SU-DHL-6 (cell line): ENCODE measurements around the gene DAPK1.

Source experiments
- H2AFZ ChIP-seq: fragments of 200-600 bp; sonication (generic); 2 replicates; pipeline ENCODE4 v1.6.1; 2014; ENCODE audit warnings: low read depth, mild to moderate bottlenecking, moderate library complexity, mixed read lengths, antibody characterized with exemption, low read length; ENCODE audit not compliant: severe bottlenecking
- H3F3A ChIP-seq: fragments of 200-600 bp; shearing (Covaris generic); 2 replicates; pipeline ENCODE4 v1.6.0; 2016; ENCODE audit warnings: antibody characterized with exemption, mild to moderate bottlenecking; ENCODE audit not compliant: insufficient read depth
- H3K27ac ChIP-seq: fragments of 200-600 bp; sonication (generic); 2 replicates; pipeline ENCODE4 v1.5.1; 2016; ENCODE audit warnings: low read depth, mild to moderate bottlenecking, low read length, moderate library complexity, mixed read lengths
- H3K27me3 ChIP-seq: fragments of 200-600 bp; sonication (generic), shearing (Covaris generic); 2 replicates; pipeline ENCODE4 v1.6.0; 2014; ENCODE audit warnings: mild to moderate bottlenecking, low read length
- H3K36me3 ChIP-seq: fragments of 200-600 bp; sonication (generic); 2 replicates; pipeline ENCODE4 v1.6.1; 2014; ENCODE audit warnings: mild to moderate bottlenecking, low read length, mixed read lengths
- H3K4me2 ChIP-seq: fragments of 300-600, 200-600 bp; shearing (Covaris generic), sonication (generic); 2 replicates; pipeline ENCODE4 v1.6.0; 2014; ENCODE audit warnings: low read length, low read depth, mild to moderate bottlenecking; ENCODE audit not compliant: poor library complexity, severe bottlenecking
- H3K4me3 ChIP-seq: fragments of 200-600 bp; sonication (generic); 2 replicates; pipeline ENCODE4 v1.5.1; 2014; ENCODE audit warnings: antibody characterized with exemption, low read length, mild to moderate bottlenecking, mixed read lengths; ENCODE audit not compliant: insufficient read depth, poor library complexity, severe bottlenecking
- H3K79me2 ChIP-seq: fragments of 200-600 bp; sonication (generic); 2 replicates; pipeline ENCODE4 v1.6.1; 2014; ENCODE audit warnings: mild to moderate bottlenecking, low read length, moderate library complexity; ENCODE audit not compliant: insufficient read depth
- H3K9ac ChIP-seq: fragments of 200-600 bp; sonication (generic); 2 replicates; pipeline ENCODE4 v1.7.0; 2014; ENCODE audit warnings: mild to moderate bottlenecking, low read length
- H3K9me2 ChIP-seq: fragments of 200-600 bp; sonication (generic); replicated peaks from 2 replicates; pipeline ENCODE4 v1.6.1; 2014; ENCODE audit warnings: low read length; ENCODE audit not compliant: insufficient read depth
- H3K9me3 ChIP-seq: fragments of 200-600 bp; sonication (generic); 2 replicates; pipeline ENCODE4 v1.6.1; 2014; ENCODE audit warnings: low read length, mixed read lengths; ENCODE audit not compliant: insufficient read depth
- H4K20me1 ChIP-seq: fragments of 200-600 bp; sonication (generic); 2 replicates; pipeline ENCODE4 v1.6.1; 2014; ENCODE audit warnings: low read depth, mild to moderate bottlenecking, antibody characterized with exemption, low read length, moderate library complexity, mixed read lengths
- EZH2phosphoT487 ChIP-seq: fragments of 200-600 bp; sonication (generic), shearing (Covaris generic); conservative IDR thresholded peaks from 2 replicates; pipeline ENCODE4 v1.6.1; 2018; ENCODE audit warnings: mild to moderate bottlenecking, antibody characterized with exemption, low read length, moderate library complexity, mixed read lengths
- TF ChIP-seq, protein P1 (sequence below): fragments of 200-600 bp; sonication (generic); IDR thresholded peaks from one replicate; pipeline ENCODE4 v1.5.1; 2017; ENCODE audit warnings: antibody characterized with exemption, mild to moderate bottlenecking, low read length, moderate library complexity; ENCODE audit not compliant: insufficient read depth, poor library complexity, severe bottlenecking

Gene DAPK1

DNA sequence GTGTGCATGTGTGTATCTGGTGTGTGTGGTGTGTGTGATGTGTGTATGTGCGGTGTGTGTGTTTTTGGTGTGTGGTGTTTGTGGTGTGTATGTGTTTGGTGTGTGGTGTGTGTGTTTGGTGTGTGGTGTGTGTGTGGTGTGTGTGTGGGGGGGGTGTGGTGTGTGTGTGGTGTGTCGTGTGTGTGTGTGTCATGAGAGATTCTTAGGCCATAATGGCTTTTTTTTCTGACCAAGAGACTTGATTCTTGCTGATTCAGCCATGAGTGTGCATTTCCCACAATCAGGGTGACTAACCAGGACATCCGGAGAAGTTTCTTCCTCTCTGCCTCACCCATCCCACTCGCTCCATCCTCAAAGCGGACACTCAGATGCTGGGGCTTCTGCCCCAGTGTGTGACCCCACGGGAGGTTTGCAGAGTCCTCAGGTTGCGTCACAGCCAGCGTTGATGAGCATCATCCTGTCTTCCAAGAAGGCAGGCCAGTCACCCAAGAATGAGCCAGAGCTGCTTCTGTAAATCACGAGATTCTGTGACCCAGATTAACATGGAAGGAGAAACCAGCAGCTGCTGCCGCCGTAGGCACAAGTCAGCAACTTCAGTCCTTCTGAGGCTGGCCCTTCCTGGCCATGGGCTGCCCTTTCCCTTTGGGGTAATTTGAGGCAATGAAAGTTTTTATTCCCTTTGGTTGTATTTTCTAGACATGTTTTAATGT, 215.8 kb downstream of the DAPK1 start:
- Histone ChIP-seq H3K4me2 (no peak overlapping the region), H2AFZ (no peak overlapping the region), H3K9me2 (no peaks in the 10 kb centered on the region)

DNA sequence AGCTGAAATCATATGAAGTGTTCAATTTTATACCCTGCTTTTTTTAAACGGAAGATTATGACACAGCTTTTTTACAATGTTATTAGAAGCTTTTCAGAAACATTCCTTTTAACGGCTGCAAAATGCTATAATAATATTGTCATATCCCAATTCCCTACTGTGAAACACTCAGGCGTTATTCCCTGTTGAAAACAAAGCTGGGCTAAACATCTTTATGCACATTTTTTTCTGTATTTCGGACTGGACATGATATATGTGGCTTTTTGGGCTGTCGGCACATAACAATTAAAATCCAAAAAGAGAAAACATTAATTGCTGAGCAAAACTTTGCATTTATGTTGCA, 216.3 kb downstream of the DAPK1 start:
- H3K4me2 ChIP-seq = no peak overlapping the region
- no peak overlapping the region for H3K4me3 ChIP-seq
- H3K9me3 ChIP-seq = no peaks in the 10 kb centered on the region
- H3F3A ChIP-seq = no peaks in the 10 kb centered on the region
- no peaks in the 10 kb centered on the region for H3K9me2 ChIP-seq
- H2AFZ ChIP-seq = no peak overlapping the region
- H3K79me2 ChIP-seq = no peaks in the 10 kb centered on the region
- no peaks in the 10 kb centered on the region for H3K36me3 ChIP-seq
- no peak overlapping the region for H3K9ac ChIP-seq
- no peak overlapping the region for H3K27ac ChIP-seq
- TF ChIP-seq, protein P1, sequence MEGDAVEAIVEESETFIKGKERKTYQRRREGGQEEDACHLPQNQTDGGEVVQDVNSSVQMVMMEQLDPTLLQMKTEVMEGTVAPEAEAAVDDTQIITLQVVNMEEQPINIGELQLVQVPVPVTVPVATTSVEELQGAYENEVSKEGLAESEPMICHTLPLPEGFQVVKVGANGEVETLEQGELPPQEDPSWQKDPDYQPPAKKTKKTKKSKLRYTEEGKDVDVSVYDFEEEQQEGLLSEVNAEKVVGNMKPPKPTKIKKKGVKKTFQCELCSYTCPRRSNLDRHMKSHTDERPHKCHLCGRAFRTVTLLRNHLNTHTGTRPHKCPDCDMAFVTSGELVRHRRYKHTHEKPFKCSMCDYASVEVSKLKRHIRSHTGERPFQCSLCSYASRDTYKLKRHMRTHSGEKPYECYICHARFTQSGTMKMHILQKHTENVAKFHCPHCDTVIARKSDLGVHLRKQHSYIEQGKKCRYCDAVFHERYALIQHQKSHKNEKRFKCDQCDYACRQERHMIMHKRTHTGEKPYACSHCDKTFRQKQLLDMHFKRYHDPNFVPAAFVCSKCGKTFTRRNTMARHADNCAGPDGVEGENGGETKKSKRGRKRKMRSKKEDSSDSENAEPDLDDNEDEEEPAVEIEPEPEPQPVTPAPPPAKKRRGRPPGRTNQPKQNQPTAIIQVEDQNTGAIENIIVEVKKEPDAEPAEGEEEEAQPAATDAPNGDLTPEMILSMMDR = no peak
- no peak for TF ChIP-seq EZH2phosphoT487
- H4K20me1 ChIP-seq = no peaks in the 10 kb centered on the region
- no peaks in the 10 kb centered on the region for H3K27me3 ChIP-seq

More for the DNA sequence above, 215.8 kb downstream of the DAPK1 start:
- H3K27me3 ChIP-seq = no peaks in the 10 kb centered on the region
- no peak overlapping the region for H3K9ac ChIP-seq
- H3K4me3 ChIP-seq = no peak overlapping the region
- no peaks in the 10 kb centered on the region for H3K79me2 ChIP-seq
- H3K27ac ChIP-seq = no peak overlapping the region
- no peak for TF ChIP-seq EZH2phosphoT487
- TF ChIP-seq, protein P1 = no peak
- H3F3A ChIP-seq = no peaks in the 10 kb centered on the region
- H4K20me1 ChIP-seq = no peaks in the 10 kb centered on the region
- H3K36me3 ChIP-seq = no peaks in the 10 kb centered on the region
- H3K9me3 ChIP-seq = no peaks in the 10 kb centered on the region

DNA sequence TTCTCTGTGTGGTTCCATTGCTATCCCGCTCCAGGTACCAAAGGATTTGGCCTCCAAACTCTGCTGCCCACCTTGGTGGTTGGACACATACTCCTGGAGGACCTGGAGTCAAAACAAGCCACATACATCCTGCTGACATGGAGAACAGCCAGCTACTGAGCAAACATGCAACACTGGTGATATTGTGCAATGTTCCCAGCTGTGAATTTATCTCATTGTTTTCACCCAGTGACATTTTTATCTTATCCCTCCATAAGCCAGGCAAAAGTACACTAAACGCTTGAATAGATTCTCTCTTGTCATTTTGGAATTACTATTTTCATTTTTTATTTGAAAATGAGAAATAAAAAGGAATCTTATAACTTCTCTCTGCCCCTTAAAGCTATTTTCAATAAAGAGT, 217.2 kb downstream of the DAPK1 start:
- no peak overlapping the region for H3K27ac ChIP-seq
- no peak overlapping the region for H3K4me3 ChIP-seq
- no peak overlapping the region for H3K4me2 ChIP-seq

More for the DNA sequence above, 217.2 kb downstream of the DAPK1 start:
- Histone ChIP-seq H3K9me2 (no peaks in the 10 kb centered on the region), H3K27me3 (no peaks in the 10 kb centered on the region), H3K36me3 (no peaks in the 10 kb centered on the region), H3F3A (no peaks in the 10 kb centered on the region), H3K9me3 (no peaks in the 10 kb centered on the region), H2AFZ (no peak overlapping the region), H3K9ac (no peak overlapping the region), H4K20me1 (no peaks in the 10 kb centered on the region), H3K79me2 (no peaks in the 10 kb centered on the region)
- TF ChIP-seq, protein P1 = no peak
- no peak for TF ChIP-seq EZH2phosphoT487
